Measurements from ENCODE around the gene FAM168A. TPM values are rescaled to one million over a fixed set of nuclear protein-coding genes. Genes with fewer than 3 reads are reported as not detected.

Gene FAM168A
- total and polyA plus RNA-seq, 2 of the 8 experiments (the other 6 are each of a cell fraction or from before 2014, with no cell fraction given) = 17.1 to 21.6 TPM

GRCh38 chr11:73467505-73467904, 130.4 kb downstream of the FAM168A start (continued):
- no peak for TF ChIP-seq CHD7 (IDR thresholded peaks at IDR 0.05; ENCODE audit: insufficient replicate concordance, low read length)
- TF ChIP-seq BACH1 (IDR thresholded peaks at IDR 0.05; ENCODE audit: low read length) = no peak
- TF ChIP-seq NANOG (IDR thresholded peaks at IDR 0.05; ENCODE audit: insufficient read depth, low read depth, low read length, poor library complexity, severe bottlenecking) = no peak
- TF ChIP-seq CBX8 (IDR thresholded peaks at IDR 0.05; ENCODE audit: borderline replicate concordance, low read depth, low read length) = no peak
- TF ChIP-seq GTF2F1 (IDR thresholded peaks at IDR 0.05; ENCODE audit: borderline replicate concordance, low read depth, low read length) = no peak
- no peak for TF ChIP-seq KDM4A (IDR thresholded peaks at IDR 0.05; ENCODE audit: low read depth, low read length, severe bottlenecking)
- no peak for TF ChIP-seq SP1 (IDR thresholded peaks at IDR 0.05; ENCODE audit: low read depth, low read length)
- TF ChIP-seq RAD21 (IDR thresholded peaks at IDR 0.05 in 1 of 2, conservative IDR thresholded peaks at IDR 0.05 in 1 of 2; ENCODE audit: low read depth in 2 of 2, low read length in 2 of 2) = no peak
- TF ChIP-seq SIRT6 (IDR thresholded peaks at IDR 0.05; ENCODE audit: low read length) = no peak
- TF ChIP-seq EGR1 (IDR thresholded peaks at IDR 0.05; ENCODE audit: borderline replicate concordance, low read depth, low read length) = no peak
- no peak for TF ChIP-seq RNF2 (IDR thresholded peaks at IDR 0.05; ENCODE audit: borderline replicate concordance, low read depth, low read length, missing control alignments, poor library complexity, severe bottlenecking)
- TF ChIP-seq NRF1 (IDR thresholded peaks at IDR 0.05; ENCODE audit: low read depth, low read length) = no peak

Data from H1 (cell line).